Fibroblast of lung (primary cell): ENCODE data around the gene GPATCH1.

Experiments used
- CTCF ChIP-seq, 2 donors: IDR thresholded peaks in 1 of 2; conservative IDR thresholded peaks in 1 of 2; 1 replicate in 1 of 2; 2 replicates in 1 of 2; pipeline ENCODE4 v1.5.1; 2011 to 2012; ENCODE audit warnings: low read length in 2 of 2, control low read depth in 1 of 2, inconsistent platforms in 1 of 2, low read depth in 1 of 2, mild to moderate bottlenecking in 1 of 2
- EZH2 ChIP-seq: IDR thresholded peaks from 2 replicates; pipeline ENCODE4 v1.5.1; 2012; ENCODE audit warnings: low read length, control low read depth, mild to moderate bottlenecking; ENCODE audit errors: missing control alignments

- TF ChIP-seq CTCF (conservative IDR thresholded peaks at IDR 0.05 in 1 of 2, IDR thresholded peaks at IDR 0.05 in 1 of 2; ENCODE audit: low read depth in 1 of 2, low read length in 2 of 2): no peak
- no peak for TF ChIP-seq EZH2
Observed at GRCh38 chr19:33089010-33089409, 8.0 kb downstream of the GPATCH1 start.
